ENCODE data around the gene GRB10.

The GRB10 gene

DNA sequence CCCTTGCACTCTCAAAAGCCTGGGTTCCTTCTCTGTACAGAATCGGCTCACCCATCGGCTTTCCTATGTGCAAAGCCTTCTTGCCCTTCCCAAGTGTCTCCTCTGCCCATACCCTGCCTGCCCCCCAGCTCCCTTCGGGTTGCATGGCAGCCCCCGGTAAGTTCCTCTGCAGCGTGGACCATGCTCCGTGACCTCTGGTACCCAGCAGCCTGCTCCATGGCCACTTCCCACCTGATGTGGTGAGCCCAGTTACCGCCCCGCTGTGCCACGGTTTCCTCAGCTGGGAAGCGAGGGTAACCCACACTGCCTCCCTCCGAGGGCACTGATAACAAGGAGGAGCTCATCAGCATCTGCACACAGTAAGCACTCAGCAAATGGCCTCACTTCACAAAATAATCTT is 110.7 kb downstream of the GRB10 start:
- no peak for DNase-seq (ENCODE audit: low read depth in 2 of 2)

DNA sequence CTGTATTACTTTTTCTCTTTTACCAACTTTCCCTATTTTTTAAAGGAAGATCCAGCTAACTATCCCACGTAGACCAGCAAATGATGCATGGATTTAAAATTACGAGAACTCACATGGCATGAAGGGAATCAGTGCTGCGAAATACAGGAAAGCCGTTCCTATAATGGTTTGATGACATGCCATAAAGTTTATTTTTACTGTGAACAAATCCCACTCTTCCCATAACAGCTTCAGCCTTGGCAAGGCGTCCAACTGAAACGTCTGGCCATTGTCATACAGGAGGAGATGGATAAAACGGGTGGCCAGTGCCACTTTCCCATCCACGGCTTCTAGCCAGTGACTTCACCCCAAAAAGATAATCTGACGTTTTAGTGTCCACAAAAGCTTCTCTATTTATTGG is 111.3 kb downstream of the GRB10 start:
- no peak for DNase-seq (ENCODE audit: low read depth in 2 of 2)

DNA sequence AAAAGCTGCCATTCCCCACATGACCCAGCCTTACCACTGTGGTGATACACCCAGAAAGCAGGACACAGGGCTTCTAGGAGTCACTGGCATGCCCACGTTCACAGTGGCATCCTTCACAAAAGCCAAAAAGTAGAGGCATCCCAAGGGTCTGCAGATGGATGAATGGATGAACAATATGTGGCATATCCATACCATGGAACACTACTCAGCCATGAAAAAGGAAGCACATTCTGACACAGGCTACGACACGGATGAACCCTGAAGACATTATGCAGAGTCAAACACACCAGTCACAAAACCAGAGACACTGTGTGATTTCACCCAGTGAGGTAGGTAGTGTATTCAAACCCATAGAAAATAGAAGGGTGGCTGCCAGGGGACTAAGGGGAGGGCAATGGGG is 112.8 kb downstream of the GRB10 start:
- DNase-seq (ENCODE audit: low read depth in 2 of 2): no peak

DNA sequence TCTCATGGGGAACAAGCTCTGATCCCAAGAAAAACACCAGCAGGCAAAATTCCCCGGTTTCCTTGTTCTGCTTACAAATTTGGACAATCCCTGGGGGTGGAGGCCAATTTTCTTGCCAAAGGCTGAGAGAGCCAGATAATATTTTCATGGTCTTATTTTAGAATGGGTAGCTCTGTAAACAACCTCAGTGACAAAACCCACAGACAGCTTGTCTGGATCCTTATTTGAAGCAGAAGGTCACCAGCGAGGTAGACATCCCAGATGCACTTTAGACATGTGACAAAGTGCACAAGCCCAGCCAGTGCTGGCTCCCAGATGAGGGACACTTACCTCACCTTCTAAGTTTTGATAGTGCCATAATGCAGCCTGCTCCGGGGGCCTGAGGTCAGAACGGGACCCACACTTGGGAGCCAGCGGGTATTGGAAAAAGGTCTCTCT is 114.9 kb downstream of the GRB10 start:
- no peak for DNase-seq (ENCODE audit: low read depth in 2 of 2)

DNA sequence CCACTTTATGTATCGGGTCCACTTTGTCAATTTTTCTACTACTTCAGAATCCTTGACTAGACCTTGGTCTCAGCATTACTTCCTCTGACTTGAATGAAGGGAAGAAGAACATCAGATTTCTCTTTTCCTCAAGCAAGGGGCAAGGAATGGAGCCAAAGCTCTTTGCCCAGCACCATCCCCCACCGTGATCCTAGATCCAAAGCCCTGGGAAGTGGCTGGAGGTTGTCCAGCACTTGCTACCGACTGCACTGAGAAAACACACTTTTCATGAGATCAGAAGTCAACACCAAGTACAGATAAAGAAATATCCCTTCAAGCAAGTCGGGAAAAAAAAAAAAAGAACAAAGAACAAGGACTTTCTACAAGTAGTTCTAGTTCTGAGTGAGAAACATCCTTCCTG is 115.4 kb downstream of the GRB10 start:
- no peak for DNase-seq (ENCODE audit: low read depth in 2 of 2)

DNA sequence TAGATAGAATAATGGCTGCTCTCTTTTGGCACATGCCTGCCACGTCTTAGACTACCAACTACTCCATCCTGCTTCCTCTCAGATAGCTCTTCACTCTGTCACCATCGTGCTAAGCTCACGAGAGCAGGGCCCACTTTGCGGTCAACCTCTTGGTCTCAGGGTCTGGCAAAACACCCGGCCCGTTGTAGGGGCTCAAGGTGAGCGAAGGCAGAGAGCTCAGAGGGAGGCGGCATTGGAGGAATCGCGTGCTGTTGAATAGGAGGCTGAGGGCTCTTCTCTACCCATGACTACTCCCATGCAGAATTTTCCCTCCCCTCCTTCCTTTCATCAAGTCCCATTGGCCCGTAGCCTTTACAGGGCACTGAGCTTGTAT is 116.6 kb downstream of the GRB10 start:
- DNase-seq (ENCODE audit: low read depth in 2 of 2): no peak

DNA sequence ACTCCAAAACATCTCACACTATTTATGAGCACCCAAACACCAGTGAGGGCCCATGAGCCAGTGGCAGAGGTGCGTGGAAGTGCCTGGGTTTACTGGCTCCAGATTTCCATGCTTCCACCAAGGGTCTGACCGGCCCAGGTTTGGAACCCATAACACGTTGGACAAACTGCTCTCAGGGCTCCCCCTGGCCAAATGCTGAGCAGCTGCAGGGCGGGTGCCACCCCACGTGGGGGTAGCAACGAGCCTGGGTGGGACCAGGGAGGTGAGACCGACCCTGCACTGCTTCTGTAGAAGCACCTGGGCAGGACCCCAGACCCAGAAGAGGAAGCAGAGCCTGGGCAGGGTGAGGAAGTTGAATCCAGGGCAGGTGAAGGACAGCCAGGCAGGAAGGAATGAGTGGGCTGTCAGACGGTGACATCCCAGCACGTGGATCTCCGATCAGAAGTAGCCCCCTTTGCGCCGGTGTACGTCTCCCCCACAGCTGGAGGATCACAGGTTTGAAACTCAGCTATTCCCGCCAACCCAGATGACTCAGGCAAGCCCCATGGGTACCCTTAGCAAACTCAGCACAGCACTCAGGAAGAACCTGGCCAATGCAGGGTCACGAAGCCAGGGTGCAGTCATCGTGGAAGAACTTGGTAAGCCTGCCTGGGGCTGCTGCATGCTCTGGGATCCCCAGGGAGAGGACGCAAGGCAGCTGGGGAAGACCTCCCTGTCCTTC is 117.1 kb downstream of the GRB10 start:
- DNase-seq (ENCODE audit: low read depth in 2 of 2): no peak

DNA sequence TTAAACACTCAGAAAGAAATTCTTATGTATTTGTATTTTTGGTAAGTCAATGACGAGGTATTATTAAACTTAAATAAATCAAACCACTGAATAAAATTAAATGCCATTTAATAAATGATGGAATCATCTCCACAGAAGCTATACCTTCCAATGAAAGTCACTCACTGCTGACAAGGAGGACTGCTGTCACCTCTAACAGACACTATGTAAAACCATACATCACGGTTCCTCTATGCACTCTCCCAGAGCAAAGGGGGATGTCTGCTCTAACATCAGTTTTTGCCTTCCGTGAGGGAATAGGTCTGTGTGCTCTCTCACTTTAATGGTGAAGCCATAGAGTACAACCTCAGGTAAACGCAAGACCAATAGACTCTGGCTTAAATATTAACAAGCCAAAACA is 117.8 kb downstream of the GRB10 start:
- no peak for DNase-seq (ENCODE audit: low read depth in 2 of 2)

DNA sequence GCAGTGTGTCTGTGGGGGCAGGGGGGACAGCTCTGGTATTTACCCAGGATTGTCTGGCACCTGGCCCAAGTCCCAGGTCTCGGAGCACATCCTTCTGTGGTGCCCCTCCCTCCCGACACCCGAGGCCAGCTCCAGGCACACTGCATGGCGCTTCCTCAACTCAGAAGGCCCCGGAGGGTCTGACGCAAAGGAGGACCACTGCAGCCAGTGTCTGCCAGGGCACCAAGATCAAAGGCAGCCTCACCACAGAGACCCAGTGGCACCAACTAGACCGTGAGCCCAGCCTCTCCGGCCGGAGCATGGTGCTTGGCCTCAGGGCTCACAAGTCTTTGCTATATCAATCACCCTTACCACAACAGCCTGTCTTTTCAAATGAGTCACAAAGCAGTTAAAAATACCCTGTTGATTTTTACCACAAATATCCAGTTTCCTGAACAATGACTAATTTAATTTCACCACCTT is 118.2 kb downstream of the GRB10 start:
- DNase-seq (ENCODE audit: low read depth in 2 of 2): no peak

DNA sequence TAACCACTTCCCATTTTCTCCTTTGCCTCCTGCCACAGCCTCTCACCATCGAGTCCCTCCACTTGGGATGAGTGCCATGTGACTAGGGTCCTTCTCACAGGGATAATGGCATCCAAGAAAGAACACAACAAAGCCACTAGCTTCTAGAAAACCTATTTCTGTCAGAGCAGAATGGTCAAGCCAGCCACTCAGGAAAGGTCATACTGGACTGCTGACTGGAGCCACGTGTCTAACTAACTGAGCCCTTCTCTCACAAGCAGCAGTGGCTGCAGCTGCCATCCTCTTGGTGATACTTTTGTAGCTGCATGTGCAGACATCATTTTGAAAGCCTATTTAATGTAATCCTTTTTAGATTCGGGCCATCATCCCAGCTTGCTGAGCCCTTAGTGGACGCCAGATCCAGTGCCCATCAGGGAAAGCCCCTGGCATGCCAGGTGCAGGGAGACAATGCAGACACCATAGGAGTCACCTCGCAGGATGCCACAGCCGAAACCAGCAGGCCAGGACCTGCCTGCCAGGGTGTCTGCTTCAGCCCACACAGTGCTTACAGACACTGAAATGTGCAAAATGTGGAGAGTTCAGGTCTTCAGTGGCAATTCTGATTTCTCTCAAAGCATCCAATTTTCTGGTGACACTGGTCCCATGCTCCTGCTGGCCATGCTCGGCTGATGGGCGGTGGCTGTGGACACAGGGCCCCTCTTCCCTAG is 119.1 kb downstream of the GRB10 start:
- DNase-seq (ENCODE audit: low read depth in 2 of 2): no peak

DNA sequence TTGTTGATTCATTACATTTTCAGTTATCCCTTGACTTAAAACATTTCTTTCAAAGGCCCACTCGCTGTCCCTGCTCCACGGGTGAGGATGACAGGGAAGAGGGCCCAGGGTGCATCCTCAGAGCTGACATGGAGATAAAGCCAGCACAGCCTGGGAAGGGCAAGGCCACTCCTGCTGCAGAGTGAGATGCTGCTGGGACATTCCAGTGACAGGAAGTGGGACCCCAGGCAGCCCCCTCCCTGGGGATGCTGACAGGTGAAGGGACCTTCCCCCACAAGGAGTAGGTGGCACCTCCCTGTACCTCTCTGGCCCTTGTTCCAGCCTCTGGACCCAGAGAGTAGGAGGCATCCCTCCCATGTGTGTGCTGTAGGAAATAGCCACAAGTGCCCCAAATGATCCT is 119.7 kb downstream of the GRB10 start:
- DNase-seq (ENCODE audit: low read depth in 2 of 2): no peak

DNA sequence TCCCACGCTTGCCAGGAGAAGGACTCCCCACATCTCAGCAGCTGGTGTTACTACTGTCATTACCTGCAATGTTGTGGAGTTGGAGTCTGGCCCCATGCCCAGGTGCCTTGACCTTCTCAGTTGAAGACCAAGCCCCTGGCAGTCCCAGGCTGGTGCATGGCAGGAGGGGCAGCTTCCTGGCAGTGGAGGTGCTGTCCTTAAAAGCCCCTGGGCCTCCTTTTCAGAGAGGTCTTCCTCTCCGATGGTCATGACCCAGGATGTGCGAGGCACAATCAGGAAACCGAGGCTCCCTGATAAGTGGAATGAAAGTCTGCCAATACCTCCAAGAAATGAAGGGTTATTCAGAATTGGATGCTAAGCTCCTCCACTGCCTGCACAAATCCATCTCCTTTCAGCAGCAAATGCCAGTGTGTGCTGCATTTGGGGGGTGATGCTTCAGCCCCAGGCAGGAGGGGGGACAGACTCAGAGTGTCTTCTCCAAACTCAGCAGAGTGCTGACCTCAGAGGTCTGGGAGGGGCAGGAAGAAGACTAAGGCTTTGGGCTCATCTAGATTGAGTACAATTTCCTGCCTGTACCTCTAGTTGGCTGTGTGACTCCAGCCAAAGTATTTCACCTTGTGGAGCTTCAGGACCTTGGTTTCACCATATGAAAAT is 120.5 kb downstream of the GRB10 start:
- DNase-seq (ENCODE audit: low read depth in 2 of 2): no peak

DNA sequence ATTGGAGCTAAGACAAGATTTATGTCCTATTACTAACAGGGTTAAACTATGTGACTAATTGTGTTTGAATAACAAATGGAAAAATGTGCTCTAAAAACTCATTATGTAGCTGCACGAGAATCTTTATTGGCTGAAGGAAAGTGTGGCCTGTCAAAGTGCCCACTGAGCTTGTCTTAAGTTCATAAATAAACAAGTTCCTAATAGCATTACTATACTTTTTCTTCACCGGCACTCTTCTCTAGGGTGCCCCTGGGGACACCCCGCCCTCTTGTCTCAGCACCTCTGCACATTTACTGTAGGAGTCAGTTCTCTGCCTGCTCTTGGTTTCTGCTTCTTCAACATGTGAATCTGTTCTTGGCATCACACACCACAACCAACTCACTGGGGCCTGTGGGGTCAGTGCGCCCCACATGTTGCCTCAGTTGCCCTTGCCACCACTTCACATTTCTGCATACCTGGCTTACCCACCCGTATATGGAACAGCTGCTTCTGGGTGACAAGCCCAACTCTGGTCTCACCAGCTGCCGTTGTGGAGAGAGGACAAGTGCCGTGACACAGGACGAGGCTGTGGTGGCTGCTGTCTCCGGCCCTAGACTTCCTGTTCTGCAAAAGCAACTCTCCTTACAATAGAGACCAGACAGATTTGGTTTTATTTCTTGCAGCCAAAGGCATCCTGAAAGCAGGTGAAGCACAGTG is 121.2 kb downstream of the GRB10 start:
- no peak for DNase-seq (ENCODE audit: low read depth in 2 of 2)

DNA sequence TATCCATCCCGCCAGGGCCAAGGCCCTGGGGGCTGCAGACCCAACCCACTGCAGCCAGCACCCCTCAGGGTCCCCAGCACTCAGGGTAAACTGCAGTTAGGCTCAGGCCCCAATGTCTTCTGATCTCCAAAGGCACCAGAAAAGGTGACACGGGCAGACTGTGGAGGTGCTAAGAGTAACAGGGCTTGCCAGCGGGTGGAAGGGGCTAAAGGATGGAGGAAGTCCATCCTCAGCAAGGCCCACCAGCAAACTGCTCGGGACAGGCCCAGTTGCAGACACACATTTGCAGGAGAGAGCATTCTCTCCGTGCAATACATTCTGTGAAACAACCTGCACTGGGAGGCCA is 121.9 kb downstream of the GRB10 start:
- no peak for DNase-seq (ENCODE audit: low read depth in 2 of 2)

DNA sequence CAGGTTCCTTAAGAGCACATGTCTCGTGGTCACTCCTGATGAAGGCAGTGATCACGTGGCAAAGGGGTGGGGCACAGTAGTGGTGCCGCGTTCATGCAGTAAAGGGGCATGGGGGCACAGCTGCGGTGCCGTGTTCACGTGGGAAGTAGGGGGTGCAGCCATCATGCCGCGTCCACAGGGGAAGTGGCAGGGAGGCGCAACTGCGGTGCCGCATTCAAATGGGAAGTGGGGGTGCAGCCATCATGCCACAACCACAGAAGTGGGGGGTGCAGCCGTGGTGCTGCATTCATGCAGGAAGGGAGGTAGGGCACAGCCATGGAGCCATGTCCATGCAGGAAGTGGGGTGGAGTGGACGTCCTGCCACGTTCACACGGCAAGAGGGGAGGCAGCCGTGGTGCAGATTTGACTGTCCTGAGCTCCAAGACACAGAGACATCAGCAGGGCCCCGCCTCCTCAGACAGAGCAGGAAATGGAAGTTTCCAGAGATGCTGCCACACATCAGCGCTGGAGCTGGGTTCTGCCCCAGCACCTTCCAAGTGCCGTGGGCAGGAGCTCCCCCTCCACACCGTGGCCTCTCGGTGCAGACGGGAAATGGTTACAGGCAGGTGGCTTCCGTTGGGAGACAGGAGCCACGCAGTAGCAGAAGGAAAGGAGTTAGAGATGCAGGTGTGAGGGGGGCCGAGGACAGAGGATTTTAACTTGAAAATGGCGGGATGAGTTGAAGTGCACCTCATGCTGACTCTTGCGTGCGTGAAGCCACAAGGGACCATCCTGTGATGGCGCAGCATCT is 122.5 kb downstream of the GRB10 start:
- DNase-seq (ENCODE audit: low read depth in 2 of 2): peak; percentile 21 to 34

DNA sequence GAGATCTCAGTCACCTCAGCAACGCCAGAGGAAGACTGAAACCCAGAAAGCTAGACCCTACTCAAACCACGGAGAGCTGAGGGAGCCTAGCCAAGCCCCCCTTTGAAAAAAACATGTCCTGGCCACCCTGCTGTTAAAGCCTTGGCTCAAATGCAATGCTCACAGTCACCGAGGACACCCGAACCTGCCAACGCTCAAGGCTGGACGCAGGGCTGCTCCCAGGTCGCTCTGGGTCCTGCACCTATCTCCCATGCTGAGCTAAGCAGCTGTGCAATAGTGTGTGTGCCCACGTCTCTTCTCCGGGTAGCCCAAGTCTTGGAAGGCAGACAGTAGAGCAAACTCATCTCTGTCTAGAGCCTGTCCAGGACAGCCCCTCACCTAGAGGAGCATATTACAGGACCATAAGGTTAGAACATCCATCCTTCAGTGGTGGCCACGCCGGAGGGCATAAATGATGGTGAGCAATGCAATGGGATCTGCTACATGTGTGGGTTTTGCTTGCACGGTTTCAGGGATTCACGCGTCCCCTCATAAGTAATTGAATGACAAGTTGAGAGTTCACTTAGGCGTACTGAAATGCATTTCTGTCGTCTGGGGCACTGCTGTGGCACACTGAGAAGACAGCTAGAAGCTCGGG is 123.2 kb downstream of the GRB10 start:
- DNase-seq (ENCODE audit: low read depth in 2 of 2): no peak

DNA sequence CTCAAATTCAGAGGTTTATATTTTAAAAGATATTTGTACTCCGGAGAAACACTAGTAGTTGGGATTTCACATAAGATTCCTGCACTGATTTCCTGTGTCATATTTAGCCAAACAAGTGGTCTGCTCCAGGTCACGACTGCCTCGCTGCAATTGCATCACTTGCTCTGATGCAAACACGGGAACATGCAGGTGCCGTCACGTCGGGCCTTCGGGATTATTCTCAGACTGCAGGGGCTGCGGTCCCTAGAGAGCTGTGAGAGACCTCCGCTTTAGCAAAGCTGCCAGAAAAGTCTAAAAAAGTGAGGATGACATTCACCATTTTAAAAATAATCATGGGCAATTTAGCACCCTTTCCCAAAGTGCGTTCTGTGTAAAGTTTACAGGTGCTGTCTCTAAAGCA is 124.0 kb downstream of the GRB10 start:
- DNase-seq (ENCODE audit: low read depth in 2 of 2): no peak

DNA sequence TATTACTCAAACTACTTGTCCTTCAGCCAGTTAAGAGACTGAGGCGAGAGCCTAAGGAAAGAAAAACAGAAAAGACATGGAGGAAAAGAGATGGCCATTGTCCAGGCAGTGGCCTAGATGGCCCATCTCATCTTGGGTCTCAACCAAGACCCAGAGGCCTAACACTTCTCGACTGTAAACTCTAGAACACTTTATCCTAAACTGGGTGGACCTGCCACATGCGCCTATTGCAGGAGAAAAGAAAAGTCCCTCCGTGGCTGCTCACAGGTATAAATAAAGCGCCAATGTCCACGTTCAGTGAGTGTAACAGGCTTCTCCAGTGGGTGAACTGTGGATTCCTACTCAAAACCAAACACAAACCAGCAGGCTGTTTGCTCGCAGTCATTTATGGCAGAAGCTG is 124.8 kb downstream of the GRB10 start:
- no peak for DNase-seq (ENCODE audit: low read depth in 2 of 2)

DNA sequence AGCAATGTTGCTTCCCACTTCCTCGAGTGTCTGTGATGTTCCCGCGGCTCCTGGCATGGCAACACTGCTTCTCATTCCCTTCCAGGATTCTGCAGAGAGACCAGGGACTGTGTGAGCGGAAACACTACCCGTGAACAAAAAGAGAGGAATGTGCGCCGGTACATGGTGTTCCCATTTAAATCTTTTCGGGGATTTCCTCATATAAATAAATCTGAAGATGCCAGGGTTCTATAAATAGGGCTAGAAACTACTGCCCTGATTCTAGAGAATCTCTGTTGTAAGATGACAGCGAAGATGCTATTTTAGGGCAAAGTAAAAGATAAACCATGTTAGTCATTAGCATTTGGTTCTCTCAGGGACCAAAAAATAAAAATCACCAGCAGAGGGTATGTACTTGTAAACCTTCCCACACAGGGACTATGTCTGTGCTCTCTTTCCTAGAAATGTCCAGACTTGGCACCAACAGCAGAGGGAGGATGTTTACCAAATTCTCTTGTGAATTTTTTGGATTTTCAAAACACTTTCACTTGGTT is 125.3 kb downstream of the GRB10 start:
- no peak for DNase-seq (ENCODE audit: low read depth in 2 of 2)

DNA sequence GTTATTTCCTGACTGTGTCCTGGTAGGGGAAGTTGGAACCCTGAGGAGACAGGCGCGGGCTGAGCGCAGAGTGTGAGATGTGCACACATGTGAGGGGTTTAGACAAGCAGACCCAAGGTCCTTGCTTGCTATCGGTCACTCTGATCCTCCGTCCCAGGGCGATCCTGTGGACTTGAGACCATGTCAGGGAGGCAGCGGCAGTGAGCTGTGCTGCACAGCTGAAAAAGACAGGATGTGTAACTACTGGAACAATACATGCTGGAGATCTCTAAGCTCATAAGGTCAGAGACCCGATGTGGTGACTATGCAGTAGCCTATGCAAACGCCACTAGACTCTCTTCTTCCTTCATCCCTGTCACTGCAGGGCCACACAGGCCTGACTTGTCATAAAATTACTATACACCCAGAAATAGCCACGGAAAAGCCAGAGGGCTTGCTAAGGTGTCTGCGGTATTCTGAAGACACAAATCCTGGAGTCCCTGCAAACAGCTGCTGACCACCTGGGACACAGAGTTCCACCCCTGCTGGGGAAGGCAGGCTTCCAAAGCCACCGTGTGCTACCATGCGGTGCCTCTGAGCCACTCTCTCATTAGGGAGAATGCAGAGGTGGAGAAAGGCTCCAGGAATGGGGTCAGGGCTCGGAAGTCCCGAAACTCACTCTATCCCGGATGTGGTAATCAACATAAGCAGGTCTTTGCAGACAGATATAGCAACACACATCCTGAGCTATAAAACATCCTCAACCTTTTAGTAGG is 126.4 kb downstream of the GRB10 start:
- no peak for DNase-seq (ENCODE audit: low read depth in 2 of 2)
